GM18873 (cell line): ENCODE data around the gene SAMD8.
"Not testable (repeated sequence)": the region's sequence is repeated elsewhere in the genome, so short reads cannot be mapped to it uniquely, and the experiment has no call there.

ENCODE experiments used
- ATAC-seq: cut with Tn5 transposase; IDR thresholded peaks from one replicate; pipeline ENCODE4 v1.9.1; 2021; ENCODE audit warnings: mild to moderate bottlenecking, moderate library complexity, moderate number of reproducible peaks; ENCODE audit not compliant: unreplicated experiment, low FRiP score

SAMD8 gene

GRCh38 chr10:75187961-75188426, 76.5 kb downstream of the SAMD8 start:
- ATAC-seq = no peak

DNA sequence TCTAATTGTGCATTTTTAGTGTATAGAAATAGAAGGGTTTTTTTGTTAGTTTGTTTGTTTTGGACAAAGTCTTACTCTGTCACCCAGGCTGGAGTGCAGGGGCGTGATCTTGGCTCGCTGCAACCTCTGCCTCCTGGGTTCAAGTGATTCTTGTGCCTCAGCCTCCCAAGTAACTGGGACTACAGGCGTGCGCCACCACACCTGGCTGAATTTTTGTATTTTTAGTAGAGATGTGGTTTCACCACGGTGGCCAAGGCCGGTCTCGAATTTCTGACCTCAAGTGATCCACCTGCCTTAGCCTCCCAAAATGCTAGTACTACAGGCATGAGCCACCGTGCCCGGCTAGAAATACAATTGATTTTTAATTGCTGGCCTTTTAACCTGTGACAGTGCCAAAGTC, 77.1 kb downstream of the SAMD8 start:
- not testable (repeated sequence) for ATAC-seq

DNA sequence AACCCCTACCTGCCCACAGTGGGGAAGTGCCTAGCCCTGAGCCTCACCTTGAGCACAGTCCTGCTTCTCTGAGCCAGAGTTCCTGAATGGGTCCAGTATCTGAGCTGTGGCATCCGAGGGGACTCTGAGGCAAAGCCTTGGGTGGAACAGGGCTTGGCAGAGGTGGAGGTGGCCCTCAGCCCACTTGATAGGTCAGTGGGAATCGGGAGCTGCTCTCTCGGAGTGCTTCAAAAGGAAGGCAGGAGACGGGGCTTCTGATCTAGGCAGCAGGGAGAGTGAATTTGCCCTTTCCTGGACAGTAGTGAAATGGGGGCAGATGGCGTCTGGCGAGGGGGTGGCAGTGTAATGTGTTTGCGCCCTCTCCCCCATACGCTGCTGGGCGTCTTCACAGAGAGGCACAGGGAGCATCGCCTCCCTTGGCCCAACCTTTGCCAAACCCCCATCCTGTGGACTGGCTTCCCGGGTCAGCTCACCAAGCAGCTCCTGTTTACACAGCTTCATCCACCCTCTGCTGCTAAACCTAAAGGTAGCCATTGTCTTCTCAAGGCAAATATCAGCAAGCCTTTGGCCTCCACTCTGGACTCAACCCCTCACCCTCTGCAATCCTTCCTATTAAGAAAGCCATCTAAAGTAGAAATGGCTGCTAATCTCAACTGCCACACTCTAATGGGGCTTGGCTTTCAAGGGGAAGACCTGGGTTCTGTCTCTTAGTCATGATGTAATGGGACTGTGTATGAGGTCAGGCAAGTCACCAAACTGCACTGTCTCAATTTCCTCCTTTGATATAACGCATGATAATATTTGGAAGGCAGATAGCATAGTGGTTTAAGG, 78.0 kb downstream of the SAMD8 start:
- no peak for ATAC-seq

- ATAC-seq = no peak
Observed at GRCh38 chr10:75191821-75192568, 80.5 kb downstream of the SAMD8 start.

- ATAC-seq = not testable (repeated sequence)
Observed at GRCh38 chr10:75194625-75195024, 83.2 kb downstream of the SAMD8 start.

- no peak for ATAC-seq
Observed at GRCh38 chr10:75195035-75195763, 83.7 kb downstream of the SAMD8 start.

DNA sequence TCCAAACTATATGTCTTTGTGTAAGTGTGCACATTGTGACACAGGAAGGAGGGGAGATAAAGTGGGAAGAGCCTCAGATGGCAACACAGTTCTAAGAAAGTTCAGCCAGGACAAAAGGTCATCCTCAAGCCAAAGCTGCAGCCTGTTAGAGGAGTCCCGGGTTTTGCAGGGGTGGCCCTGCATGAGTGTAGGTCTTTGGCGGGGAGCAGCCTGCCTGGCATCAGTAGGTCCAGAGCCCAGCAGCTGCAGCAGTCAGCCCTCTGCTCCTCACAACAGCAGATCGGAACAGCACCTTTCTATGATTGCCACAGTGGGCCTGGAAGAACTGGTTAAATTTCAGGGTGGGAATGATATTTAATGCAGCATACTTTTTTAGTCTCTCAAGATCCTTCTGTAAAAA, 85.6 kb downstream of the SAMD8 start:
- no peak for ATAC-seq

- no peak for ATAC-seq
Observed at GRCh38 chr10:75197906-75198305, 86.5 kb downstream of the SAMD8 start.

DNA sequence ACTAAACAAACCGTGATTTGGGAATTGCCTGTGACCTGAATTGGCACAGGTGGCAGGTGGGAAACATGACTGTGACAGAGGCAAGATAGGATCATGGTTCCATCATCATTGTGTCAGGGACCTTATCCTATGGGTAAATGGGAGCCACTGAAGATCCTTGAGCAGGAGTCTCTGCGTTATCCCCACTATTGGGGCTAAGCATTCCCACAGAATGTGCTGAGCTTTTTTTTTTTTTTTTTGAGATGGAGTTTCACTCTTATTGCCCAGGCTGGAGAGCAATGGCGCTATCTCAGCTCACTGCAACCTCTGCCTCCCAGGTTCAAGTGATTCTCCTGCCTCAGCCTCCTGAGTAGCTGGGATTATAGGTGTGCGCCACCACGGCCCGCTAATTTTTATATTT, 88.5 kb downstream of the SAMD8 start:
- ATAC-seq = not testable (repeated sequence)

- ATAC-seq = no peak
Observed at GRCh38 chr10:75201793-75202307, 90.4 kb downstream of the SAMD8 start.

- ATAC-seq = no peak
Observed at GRCh38 chr10:75202321-75203045, 91.0 kb downstream of the SAMD8 start.

DNA sequence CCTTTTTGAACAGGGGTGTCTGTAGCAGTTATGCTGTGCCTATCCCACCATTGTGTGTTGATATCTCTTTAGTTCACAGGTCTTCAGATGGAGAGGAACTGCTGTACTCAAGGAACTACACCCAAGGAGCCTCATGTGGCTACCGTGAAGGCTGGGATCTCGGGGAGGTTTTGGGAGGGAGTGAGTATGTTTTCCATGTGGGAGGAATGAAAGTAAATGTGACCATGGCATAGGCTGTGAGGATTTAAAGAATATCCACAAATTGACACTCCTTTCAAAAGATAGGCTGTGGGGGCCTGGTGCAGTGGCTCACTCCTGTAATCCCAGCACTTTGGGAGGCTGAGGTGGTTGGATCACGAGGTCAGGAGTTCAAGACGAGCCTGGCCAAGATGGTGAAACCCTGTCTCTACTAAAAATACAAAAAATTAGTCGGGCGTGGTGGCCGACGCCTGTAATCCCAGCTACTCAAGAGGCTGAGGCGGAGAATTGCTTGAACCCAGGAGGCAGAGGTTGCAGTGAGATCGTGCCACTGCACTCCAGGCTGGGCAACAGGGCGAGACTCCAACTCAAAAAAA, 91.7 kb downstream of the SAMD8 start:
- ATAC-seq = not testable (repeated sequence)

GRCh38 chr10:75203724-75204123, 92.3 kb downstream of the SAMD8 start:
- no peak for ATAC-seq

- no peak for ATAC-seq
Observed at GRCh38 chr10:75205908-75206307, 94.5 kb downstream of the SAMD8 start.

GRCh38 chr10:75206638-75207037, 95.2 kb downstream of the SAMD8 start:
- not testable (repeated sequence) for ATAC-seq

GRCh38 chr10:75207079-75207856, 95.8 kb downstream of the SAMD8 start:
- no peak for ATAC-seq

- ATAC-seq = no peak
Observed at GRCh38 chr10:75207857-75208144, 96.3 kb downstream of the SAMD8 start.

GRCh38 chr10:75208181-75208580, 96.7 kb downstream of the SAMD8 start:
- no peak for ATAC-seq
